ENCODE results near the gene CACNA2D3. TPM values are rescaled to one million over a fixed set of nuclear protein-coding genes. Genes with fewer than 3 reads are reported as not detected.

The CACNA2D3 gene
- total and polyA plus RNA-seq, 12 donors: 0.51 to 43.5 (median 19.3) TPM

DNA sequence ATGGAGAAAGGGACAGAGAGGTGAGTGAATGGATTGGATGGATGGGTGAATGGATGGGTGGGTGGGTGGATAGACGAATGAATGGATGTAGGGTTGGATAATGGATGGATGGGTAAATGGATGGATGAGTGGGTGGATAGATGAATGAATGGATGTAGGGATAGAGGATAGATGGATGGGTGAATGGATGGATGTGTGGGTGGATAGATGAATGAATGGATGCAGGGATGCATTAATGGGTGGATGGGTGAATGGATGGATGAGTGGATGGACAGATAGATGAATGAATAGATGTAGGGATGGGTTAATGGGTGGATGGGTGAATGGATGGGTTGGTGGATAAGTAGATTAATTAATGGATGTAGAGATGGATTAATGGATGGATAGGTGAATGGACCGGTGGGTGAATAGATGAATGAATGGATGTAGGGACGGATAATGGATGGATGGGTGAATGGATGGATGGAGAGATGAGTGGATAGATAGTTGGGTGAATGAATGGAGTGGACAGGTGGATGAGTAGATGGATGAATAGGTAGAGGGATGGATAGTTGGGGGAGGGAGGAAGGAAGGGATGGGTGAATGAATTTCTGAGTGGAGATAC, 28.6 kb downstream of the CACNA2D3 start:
- DNase-seq (no peak), ATAC-seq (no peak)
- no peaks in the 10 kb centered on the region for H3K9me3 ChIP-seq
- H3K27ac ChIP-seq: no peak overlapping the region
- no peak overlapping the region for H3K4me3 ChIP-seq
- no peaks in the 10 kb centered on the region for H3K36me3 ChIP-seq
- TF ChIP-seq, protein P1, sequence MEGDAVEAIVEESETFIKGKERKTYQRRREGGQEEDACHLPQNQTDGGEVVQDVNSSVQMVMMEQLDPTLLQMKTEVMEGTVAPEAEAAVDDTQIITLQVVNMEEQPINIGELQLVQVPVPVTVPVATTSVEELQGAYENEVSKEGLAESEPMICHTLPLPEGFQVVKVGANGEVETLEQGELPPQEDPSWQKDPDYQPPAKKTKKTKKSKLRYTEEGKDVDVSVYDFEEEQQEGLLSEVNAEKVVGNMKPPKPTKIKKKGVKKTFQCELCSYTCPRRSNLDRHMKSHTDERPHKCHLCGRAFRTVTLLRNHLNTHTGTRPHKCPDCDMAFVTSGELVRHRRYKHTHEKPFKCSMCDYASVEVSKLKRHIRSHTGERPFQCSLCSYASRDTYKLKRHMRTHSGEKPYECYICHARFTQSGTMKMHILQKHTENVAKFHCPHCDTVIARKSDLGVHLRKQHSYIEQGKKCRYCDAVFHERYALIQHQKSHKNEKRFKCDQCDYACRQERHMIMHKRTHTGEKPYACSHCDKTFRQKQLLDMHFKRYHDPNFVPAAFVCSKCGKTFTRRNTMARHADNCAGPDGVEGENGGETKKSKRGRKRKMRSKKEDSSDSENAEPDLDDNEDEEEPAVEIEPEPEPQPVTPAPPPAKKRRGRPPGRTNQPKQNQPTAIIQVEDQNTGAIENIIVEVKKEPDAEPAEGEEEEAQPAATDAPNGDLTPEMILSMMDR (IDR thresholded peaks at IDR 0.05): no peak
- H3K27me3 ChIP-seq: no peaks in the 10 kb centered on the region
- peaks cover 0 to 13% (median 0%) of the 10 kb centered on the region in 9 donors for H3K4me1 ChIP-seq
- WGBS, 2 donors: 86 to 94% methylated on average over 3 of the region's 3 CpGs
- intact Hi-C loops (cut with DNase I): no loop called here

DNA sequence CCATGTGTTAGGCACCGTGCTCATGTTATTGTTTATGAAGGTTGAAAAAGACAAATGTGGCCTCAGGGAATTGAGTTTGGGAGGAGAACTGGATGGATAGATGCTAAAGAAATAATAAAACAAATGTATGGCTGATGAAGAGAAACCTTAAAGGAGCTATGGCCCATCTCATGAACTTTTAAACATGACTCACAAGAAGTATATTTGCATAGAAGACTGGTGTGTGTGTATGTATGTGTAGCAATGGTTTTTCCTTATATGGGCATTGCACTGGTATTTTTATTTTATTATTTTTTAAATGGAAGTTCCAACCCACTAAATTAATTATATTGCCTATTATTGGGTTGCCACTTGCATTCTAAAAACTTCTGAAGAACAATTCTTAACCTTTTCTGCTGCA, 31.1 kb downstream of the CACNA2D3 start:
- Histone ChIP-seq H3K27me3 (no peaks in the 10 kb centered on the region), H3K4me1 (peaks cover 0 to 9% (median 0%) of the 10 kb centered on the region in 9 donors), H3K9me3 (no peaks in the 10 kb centered on the region), H3K36me3 (no peaks in the 10 kb centered on the region), H3K4me3 (no peak overlapping the region), H3K27ac (no peak overlapping the region)
- TF ChIP-seq, protein P1 (IDR thresholded peaks at IDR 0.05): no peak
- intact Hi-C loops (cut with DNase I): no loop called here
- no peak for DNase-seq
- 67 to 71% methylated on average over 1 of the region's 1 CpG for WGBS, 2 donors
- ATAC-seq: no peak

GRCh38 chr3:54157860-54158259, 35.5 kb downstream of the CACNA2D3 start:
- no peaks in the 10 kb centered on the region for H3K36me3 ChIP-seq
- 42 to 51% methylated on average over 2 of the region's 2 CpGs for WGBS, 2 donors
- H3K4me3 ChIP-seq: no peak overlapping the region
- ATAC-seq (no peak), DNase-seq (no peak)
- no peak overlapping the region for H3K27ac ChIP-seq
- no peaks in the 10 kb centered on the region for H3K27me3 ChIP-seq
- TF ChIP-seq, protein P1 (IDR thresholded peaks at IDR 0.05): no peak
- peaks cover 0 to 13% (median 0%) of the 10 kb centered on the region in 9 donors for H3K4me1 ChIP-seq
- H3K9me3 ChIP-seq: no peaks in the 10 kb centered on the region
- intact Hi-C loops (cut with DNase I): no loop called here

GRCh38 chr3:54159917-54160316, 37.6 kb downstream of the CACNA2D3 start:
- 64 to 75% methylated on average over 2 to 3 of the region's 3 CpGs for WGBS, 2 donors
- TF ChIP-seq, protein P1 (IDR thresholded peaks at IDR 0.05): no peak
- H3K4me1 ChIP-seq: peaks cover 0 to 18% (median 0%) of the 10 kb centered on the region in 9 donors
- no peaks in the 10 kb centered on the region for H3K27me3 ChIP-seq
- no peaks in the 10 kb centered on the region for H3K36me3 ChIP-seq
- intact Hi-C loops (cut with DNase I): no loop called here
- no peak for DNase-seq
- H3K4me3 ChIP-seq: no peak overlapping the region
- H3K27ac ChIP-seq: no peak overlapping the region
- ATAC-seq: no peak
- no peaks in the 10 kb centered on the region for H3K9me3 ChIP-seq
